Measurements from ENCODE around the gene SEMA4D. TPM values are rescaled to one million over a fixed set of nuclear protein-coding genes. Genes with fewer than 3 reads are reported as not detected.
"Not testable (repeated sequence)": the region's sequence is repeated elsewhere in the genome, so short reads cannot be mapped to it uniquely, and the experiment has no call there.

Gene SEMA4D
- polyA plus RNA-seq, 1 experiment, result 0.50 TPM

GRCh38 chr9:89473762-89474469 is 24.0 kb downstream of the SEMA4D start:
- H3K36me3 ChIP-seq (ENCODE audit: control insufficient read depth, insufficient read depth, low read length), result no peaks in the 10 kb centered on the region
- peak; percentile 89 for DNase-seq (ENCODE audit: low read depth)
- POLR2A ChIA-PET, result no interaction called here
- TF ChIP-seq, protein P1, sequence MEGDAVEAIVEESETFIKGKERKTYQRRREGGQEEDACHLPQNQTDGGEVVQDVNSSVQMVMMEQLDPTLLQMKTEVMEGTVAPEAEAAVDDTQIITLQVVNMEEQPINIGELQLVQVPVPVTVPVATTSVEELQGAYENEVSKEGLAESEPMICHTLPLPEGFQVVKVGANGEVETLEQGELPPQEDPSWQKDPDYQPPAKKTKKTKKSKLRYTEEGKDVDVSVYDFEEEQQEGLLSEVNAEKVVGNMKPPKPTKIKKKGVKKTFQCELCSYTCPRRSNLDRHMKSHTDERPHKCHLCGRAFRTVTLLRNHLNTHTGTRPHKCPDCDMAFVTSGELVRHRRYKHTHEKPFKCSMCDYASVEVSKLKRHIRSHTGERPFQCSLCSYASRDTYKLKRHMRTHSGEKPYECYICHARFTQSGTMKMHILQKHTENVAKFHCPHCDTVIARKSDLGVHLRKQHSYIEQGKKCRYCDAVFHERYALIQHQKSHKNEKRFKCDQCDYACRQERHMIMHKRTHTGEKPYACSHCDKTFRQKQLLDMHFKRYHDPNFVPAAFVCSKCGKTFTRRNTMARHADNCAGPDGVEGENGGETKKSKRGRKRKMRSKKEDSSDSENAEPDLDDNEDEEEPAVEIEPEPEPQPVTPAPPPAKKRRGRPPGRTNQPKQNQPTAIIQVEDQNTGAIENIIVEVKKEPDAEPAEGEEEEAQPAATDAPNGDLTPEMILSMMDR (IDR thresholded peaks at IDR 0.05; ENCODE audit: insufficient read depth, low read depth, low read length), result no peak
- CTCF ChIA-PET, result interaction anchor here (1.2 to 1.6 kb wide), 2 partner anchors 16 to 48 kb away, joined by 3 read pairs; no protein-coding TSS in a partner anchor
- no peak overlapping the region for H3K4me3 ChIP-seq (ENCODE audit: low read depth, low read length)
- no peaks in the 10 kb centered on the region for H3K27me3 ChIP-seq (ENCODE audit: control insufficient read depth, insufficient read depth, low read length)

DNA sequence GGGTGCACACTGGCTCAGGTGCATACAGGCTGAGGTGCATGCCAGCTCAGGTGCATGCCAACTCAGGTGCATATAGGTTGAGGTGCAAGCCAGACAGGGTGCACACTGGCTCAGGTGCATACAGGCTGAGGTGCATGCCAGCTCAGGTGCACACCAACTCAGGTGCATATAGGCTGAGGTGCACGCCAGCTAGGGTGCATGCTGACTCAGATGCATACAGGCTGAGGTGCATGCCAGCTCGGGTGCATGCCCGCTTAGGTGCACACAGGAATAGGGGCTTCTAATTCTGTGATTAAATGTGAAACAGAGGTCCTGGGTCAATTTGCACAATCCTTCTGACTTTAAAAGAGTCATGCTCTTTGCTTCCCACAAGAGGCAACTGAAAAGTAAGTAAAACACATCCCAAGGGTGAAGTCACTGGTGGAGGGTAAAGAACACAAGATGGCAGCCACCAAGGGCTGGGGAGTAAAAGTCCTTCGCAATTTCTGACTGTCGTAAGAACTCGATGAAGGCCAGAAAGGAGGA is 26.1 kb downstream of the SEMA4D start:
- H3K4me3 ChIP-seq (ENCODE audit: low read depth, low read length); POLR2A ChIA-PET; DNase-seq (ENCODE audit: low read depth); CTCF ChIA-PET; H3K27me3 ChIP-seq (ENCODE audit: control insufficient read depth, insufficient read depth, low read length); H3K36me3 ChIP-seq (ENCODE audit: control insufficient read depth, insufficient read depth, low read length): not testable (repeated sequence)

DNA sequence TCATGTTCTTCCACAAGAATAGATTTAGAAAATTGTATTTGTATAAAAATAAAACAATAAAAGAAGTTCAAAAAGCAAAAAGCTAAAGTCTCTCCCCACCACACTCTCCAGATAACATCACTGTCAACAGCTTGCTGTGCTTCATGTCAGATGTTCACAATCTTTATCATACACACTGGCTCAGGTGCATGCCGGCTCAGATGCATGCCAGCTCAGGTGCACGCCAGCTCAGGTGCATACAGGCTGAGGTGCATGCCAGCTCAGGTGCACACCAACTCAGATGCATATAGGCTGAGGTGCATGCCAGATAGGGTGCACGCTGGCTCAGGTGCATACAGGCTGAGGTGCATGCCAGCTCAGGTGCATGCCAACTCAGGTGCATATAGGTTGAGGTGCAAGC is 26.5 kb downstream of the SEMA4D start:
- DNase-seq (ENCODE audit: low read depth), result no peak
- no peaks in the 10 kb centered on the region for H3K27me3 ChIP-seq (ENCODE audit: control insufficient read depth, insufficient read depth, low read length)
- TF ChIP-seq, protein P1 (IDR thresholded peaks at IDR 0.05; ENCODE audit: insufficient read depth, low read depth, low read length), result no peak
- no peak overlapping the region for H3K4me3 ChIP-seq (ENCODE audit: low read depth, low read length)
- POLR2A ChIA-PET, result no interaction called here
- H3K36me3 ChIP-seq (ENCODE audit: control insufficient read depth, insufficient read depth, low read length), result no peaks in the 10 kb centered on the region
- CTCF ChIA-PET, result no interaction called here

GRCh38 chr9:89470224-89470839 is 27.6 kb downstream of the SEMA4D start:
- POLR2A ChIA-PET, result no interaction called here
- TF ChIP-seq, protein P1 (IDR thresholded peaks at IDR 0.05; ENCODE audit: insufficient read depth, low read depth, low read length), result no peak
- CTCF ChIA-PET, result no interaction called here
- no peaks in the 10 kb centered on the region for H3K27me3 ChIP-seq (ENCODE audit: control insufficient read depth, insufficient read depth, low read length)
- no peak for DNase-seq (ENCODE audit: low read depth)
- H3K36me3 ChIP-seq (ENCODE audit: control insufficient read depth, insufficient read depth, low read length), result no peaks in the 10 kb centered on the region
- H3K4me3 ChIP-seq (ENCODE audit: low read depth, low read length), result no peak overlapping the region

- H3K4me3 ChIP-seq (ENCODE audit: low read depth, low read length), result no peak overlapping the region
- CTCF ChIA-PET, result no interaction called here
- TF ChIP-seq, protein P1 (IDR thresholded peaks at IDR 0.05; ENCODE audit: insufficient read depth, low read depth, low read length), result no peak
- no peak for DNase-seq (ENCODE audit: low read depth)
- H3K36me3 ChIP-seq (ENCODE audit: control insufficient read depth, insufficient read depth, low read length), result no peaks in the 10 kb centered on the region
- no peaks in the 10 kb centered on the region for H3K27me3 ChIP-seq (ENCODE audit: control insufficient read depth, insufficient read depth, low read length)
- POLR2A ChIA-PET, result no interaction called here
These were observed 28.9 kb downstream of the SEMA4D start for GRCh38 chr9:89469003-89469402.

Data from BJ (cell line).